ENCODE results near the gene TOM1L2. TPM values are rescaled to one million over a fixed set of nuclear protein-coding genes. Genes with fewer than 3 reads are reported as not detected.

The TOM1L2 gene
- total RNA-seq, 3 donors from 2014 or later (not counting 1 experiment from before 2014, with no cell fraction given), result 35.7 to 43.2 (median 35.7) TPM

DNA sequence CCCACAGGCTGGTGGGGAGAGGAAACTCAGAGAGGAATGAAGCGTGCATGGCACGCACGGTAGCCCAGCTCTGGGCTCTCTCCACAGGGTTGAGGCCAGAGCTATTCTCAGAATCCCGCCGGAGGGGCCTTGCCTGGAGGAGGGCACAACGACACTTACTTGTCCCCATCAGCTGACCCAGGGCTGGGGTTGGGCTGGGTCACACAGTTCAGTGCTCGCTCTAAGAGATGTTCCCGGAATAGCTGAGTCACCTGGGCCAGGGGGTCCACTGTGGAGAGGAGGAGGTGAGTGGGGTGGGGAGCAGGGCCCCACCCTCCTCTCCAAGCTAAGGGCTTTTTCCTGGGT is 157.2 kb downstream of the TOM1L2 start:
- H3K36me3 Mint-ChIP-seq, result no peaks in the 10 kb centered on the region
- no peaks in the 10 kb centered on the region for H3K9me3 Mint-ChIP-seq
- no peak overlapping the region for H3K4me3 ChIP-seq (ENCODE audit: low read length)
- ATAC-seq (no peak), DNase-seq (no peak)
- intact Hi-C loops (cut with micrococcal nuclease), result no loop called here
- H3K9me3 ChIP-seq (ENCODE audit: control insufficient read depth, insufficient read depth, low read length), result no peaks in the 10 kb centered on the region
- peaks cover 24% of the 10 kb centered on the region for H3K4me1 ChIP-seq (ENCODE audit: control insufficient read depth, insufficient read depth, low read length)
- H3K27ac Mint-ChIP-seq, result no peak overlapping the region
- no peak overlapping the region for H3K27ac ChIP-seq (ENCODE audit: low read length)
- H3K27me3 Mint-ChIP-seq (ENCODE audit: low read depth in 2 of 2), result no peaks in the 10 kb centered on the region
- H3K27me3 ChIP-seq (ENCODE audit: control insufficient read depth, insufficient read depth, low read length), result no peaks in the 10 kb centered on the region
- H3K4me3 Mint-ChIP-seq, result no peak overlapping the region
- TF ChIP-seq, protein P1, sequence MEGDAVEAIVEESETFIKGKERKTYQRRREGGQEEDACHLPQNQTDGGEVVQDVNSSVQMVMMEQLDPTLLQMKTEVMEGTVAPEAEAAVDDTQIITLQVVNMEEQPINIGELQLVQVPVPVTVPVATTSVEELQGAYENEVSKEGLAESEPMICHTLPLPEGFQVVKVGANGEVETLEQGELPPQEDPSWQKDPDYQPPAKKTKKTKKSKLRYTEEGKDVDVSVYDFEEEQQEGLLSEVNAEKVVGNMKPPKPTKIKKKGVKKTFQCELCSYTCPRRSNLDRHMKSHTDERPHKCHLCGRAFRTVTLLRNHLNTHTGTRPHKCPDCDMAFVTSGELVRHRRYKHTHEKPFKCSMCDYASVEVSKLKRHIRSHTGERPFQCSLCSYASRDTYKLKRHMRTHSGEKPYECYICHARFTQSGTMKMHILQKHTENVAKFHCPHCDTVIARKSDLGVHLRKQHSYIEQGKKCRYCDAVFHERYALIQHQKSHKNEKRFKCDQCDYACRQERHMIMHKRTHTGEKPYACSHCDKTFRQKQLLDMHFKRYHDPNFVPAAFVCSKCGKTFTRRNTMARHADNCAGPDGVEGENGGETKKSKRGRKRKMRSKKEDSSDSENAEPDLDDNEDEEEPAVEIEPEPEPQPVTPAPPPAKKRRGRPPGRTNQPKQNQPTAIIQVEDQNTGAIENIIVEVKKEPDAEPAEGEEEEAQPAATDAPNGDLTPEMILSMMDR (IDR thresholded peaks at IDR 0.05), result no peak
- 86% methylated on average over 8 of the region's 8 CpGs for WGBS (ENCODE audit: insufficient coverage)
- peaks cover 38% of the 10 kb centered on the region for H3K36me3 ChIP-seq (ENCODE audit: control insufficient read depth, insufficient read depth, low read length)
- H3K4me1 Mint-ChIP-seq, result peaks cover 0 to 25% of the 10 kb centered on the region in 2 donors

DNA sequence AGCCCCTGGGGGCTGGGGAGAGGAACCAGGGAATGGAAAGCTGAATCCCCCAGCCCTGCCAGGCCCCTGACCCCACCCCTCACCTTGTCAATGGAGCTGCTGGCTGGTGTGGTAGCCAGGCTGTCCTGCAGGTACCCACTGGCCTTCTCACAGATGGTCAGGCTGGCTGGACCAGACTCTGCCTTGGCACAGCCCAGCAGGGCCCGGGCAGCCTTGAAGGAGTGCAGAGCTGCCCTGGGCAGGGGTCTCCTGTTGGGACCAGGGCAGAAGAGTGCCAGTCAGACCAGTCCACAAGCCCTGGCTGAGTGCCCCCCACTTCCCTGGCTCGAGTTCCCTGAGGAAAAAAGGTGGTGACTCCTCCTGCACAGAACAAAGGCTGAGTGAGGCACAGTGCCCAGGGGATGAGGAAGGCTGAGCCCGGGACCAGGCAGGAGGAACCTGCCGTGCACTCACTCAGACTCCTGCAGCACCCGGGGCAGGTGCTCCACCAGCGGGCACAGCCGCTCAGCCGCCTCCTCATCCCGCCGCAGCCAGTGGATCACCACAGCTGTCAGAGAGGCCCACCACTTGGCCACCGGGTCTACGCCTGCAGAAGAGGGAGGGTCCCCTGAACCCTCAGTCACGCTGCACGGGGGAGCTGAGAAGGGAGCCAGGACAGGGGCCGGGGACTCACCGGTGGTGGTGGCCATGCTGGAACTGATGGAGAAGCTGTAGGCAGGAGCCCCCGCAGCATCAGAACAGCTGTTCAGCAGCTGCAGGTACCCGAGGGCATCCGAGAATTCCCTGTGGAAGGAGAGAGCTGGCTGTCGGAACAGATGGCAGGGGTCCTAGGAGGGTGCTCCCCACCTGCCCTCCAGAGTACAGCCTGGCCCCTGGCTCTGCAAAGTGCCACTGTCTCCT is 157.8 kb downstream of the TOM1L2 start:
- H3K27ac ChIP-seq (ENCODE audit: low read length), result no peak overlapping the region
- no peaks in the 10 kb centered on the region for H3K9me3 ChIP-seq (ENCODE audit: control insufficient read depth, insufficient read depth, low read length)
- H3K4me3 ChIP-seq (ENCODE audit: low read length), result no peak overlapping the region
- peaks cover 17% of the 10 kb centered on the region for H3K4me1 ChIP-seq (ENCODE audit: control insufficient read depth, insufficient read depth, low read length)
- Mint-ChIP-seq H3K4me1 (peaks cover 0 to 18% of the 10 kb centered on the region in 2 donors), H3K27ac (no peak overlapping the region), H3K36me3 (no peaks in the 10 kb centered on the region), H3K4me3 (no peak overlapping the region), H3K27me3 (ENCODE audit: low read depth in 2 of 2) (no peaks in the 10 kb centered on the region), H3K9me3 (no peaks in the 10 kb centered on the region)
- intact Hi-C loops (cut with micrococcal nuclease), result no loop called here
- 95% methylated on average over 20 of the region's 20 CpGs for WGBS (ENCODE audit: insufficient coverage)
- H3K27me3 ChIP-seq (ENCODE audit: control insufficient read depth, insufficient read depth, low read length), result no peaks in the 10 kb centered on the region
- ATAC-seq (no peak), DNase-seq (no peak)
- peaks cover 35% of the 10 kb centered on the region for H3K36me3 ChIP-seq (ENCODE audit: control insufficient read depth, insufficient read depth, low read length)
- TF ChIP-seq, protein P1 (IDR thresholded peaks at IDR 0.05), result no peak

DNA sequence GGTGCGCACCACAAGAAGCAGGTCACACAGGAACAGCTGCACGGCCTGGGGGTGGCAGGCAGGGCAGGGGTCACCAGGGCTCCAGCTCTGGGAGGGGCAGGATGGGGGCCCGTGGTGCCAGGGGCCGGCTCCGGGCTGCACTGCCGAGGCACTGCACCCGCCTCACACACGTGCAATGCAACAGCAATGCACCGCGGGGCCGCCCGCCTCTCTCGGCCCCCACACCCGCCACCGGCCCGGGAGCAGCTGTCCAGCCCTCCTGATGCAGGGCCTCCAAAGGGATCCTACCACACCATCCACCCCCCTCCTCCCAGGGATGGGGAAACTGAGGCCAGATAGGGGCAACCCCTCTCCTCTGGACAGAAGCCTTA is 158.5 kb downstream of the TOM1L2 start:
- intact Hi-C loops (cut with micrococcal nuclease), result no loop called here
- ATAC-seq, result no peak
- H3K4me1 Mint-ChIP-seq, result peaks cover 4 to 22% of the 10 kb centered on the region in 2 donors

More for the DNA sequence above, 158.5 kb downstream of the TOM1L2 start:
- H3K4me3 Mint-ChIP-seq, result no peak overlapping the region
- Histone ChIP-seq H3K36me3 (ENCODE audit: control insufficient read depth, insufficient read depth, low read length) (peaks cover 30% of the 10 kb centered on the region), H3K9me3 (ENCODE audit: control insufficient read depth, insufficient read depth, low read length) (no peaks in the 10 kb centered on the region), H3K27me3 (ENCODE audit: control insufficient read depth, insufficient read depth, low read length) (no peaks in the 10 kb centered on the region), H3K27ac (ENCODE audit: low read length) (no peak overlapping the region), H3K4me1 (ENCODE audit: control insufficient read depth, insufficient read depth, low read length) (peaks cover 17% of the 10 kb centered on the region), H3K4me3 (ENCODE audit: low read length) (no peak overlapping the region)
- H3K9me3 Mint-ChIP-seq, result no peaks in the 10 kb centered on the region
- no peak for DNase-seq
- H3K27me3 Mint-ChIP-seq (ENCODE audit: low read depth in 2 of 2), result no peaks in the 10 kb centered on the region
- H3K36me3 Mint-ChIP-seq, result no peaks in the 10 kb centered on the region
- 94% methylated on average over 16 of the region's 16 CpGs for WGBS (ENCODE audit: insufficient coverage)
- H3K27ac Mint-ChIP-seq, result no peak overlapping the region
- TF ChIP-seq, protein P1 (IDR thresholded peaks at IDR 0.05), result no peak

All from natural killer cell (primary cell).